Thyroid gland (tissue), 4 donors: ENCODE data around the gene DUSP7.

ENCODE experiments used
- CTCF ChIP-seq, 6 experiments: fragments of 200-600 bp in 3 of 6; fragments of 450-650 bp in 3 of 6; sonication (generic) in 3 of 6; IDR thresholded peaks; one replicate each; pipeline ENCODE4 v1.5.1; 2016 to 2019; ENCODE audit warnings: antibody characterized with exemption in 6 of 6, mild to moderate bottlenecking in 2 of 6, inconsistent platforms in 1 of 6, moderate library complexity in 1 of 6
- POLR2A ChIP-seq, 2 donors: fragments of 450-650 bp; IDR thresholded peaks; one replicate each; pipeline ENCODE4 v1.6.1; 2017; ENCODE audit warnings: antibody characterized with exemption in 2 of 2, mild to moderate bottlenecking in 2 of 2, moderate library complexity in 1 of 2

- TF ChIP-seq POLR2A (IDR thresholded peaks at IDR 0.05) (no peak), CTCF (IDR thresholded peaks at IDR 0.05) (no peak)
These were observed 15.1 kb downstream of the DUSP7 start for GRCh38 chr3:52041118-52041731.
